NCI-H1930 (cell line): ENCODE measurements around the gene HNRNPAB.
"Not testable (repeated sequence)": the region's sequence is repeated elsewhere in the genome, so short reads cannot be mapped to it uniquely, and the experiment has no call there.

ENCODE experiments used
- DNase-seq, 2 experiments: peaks; one replicate each; lab custom pipeline; 2025; lab: John Stamatoyannopoulos, UW

HNRNPAB gene

GRCh38 chr5:178196986-178197385, 7.3 kb upstream of the HNRNPAB start:
- no peak for DNase-seq

DNA sequence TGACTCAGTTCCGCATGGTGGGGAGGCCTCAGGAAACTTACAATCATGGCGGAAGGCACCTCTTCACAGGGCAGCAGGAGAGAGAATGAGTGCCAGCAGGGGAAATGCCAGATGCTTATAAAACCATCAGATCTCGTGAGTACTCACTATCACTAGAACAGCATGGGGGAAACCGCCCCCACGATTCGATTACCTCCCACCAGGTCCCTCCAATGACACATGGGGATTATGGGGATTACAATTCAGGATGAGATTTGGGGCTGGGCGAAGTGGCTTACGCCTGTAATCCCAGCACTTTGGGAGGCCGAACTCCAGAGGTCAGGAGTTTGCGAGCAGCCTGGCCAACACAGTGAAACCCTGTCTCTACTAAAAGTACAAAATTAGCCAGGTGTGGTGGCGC, 6.2 kb upstream of the HNRNPAB start:
- DNase-seq, result not testable (repeated sequence)

DNA sequence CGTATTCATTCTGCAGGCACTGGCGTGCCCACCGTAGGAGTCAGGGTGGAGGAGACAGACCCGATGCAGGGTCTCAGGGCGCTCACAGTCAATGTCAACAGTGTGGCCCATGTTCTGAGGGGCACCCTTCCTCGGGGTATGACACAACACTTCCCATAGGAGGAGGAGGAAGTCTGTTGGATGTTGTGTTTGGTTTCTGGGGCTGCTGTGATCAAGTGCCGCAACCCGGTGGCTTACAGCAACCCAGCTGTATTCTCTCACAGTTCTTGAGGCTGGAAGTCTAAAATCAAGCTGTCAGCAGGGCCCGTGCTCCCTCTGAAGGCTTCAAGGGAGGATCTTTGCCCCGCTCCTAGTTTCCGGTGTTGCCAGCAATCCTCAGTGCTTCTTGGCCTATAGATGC, 5.6 kb upstream of the HNRNPAB start:
- DNase-seq, result no peak

- DNase-seq, result no peak
Measured at GRCh38 chr5:178199581-178200434, 4.5 kb upstream of the HNRNPAB start.

DNA sequence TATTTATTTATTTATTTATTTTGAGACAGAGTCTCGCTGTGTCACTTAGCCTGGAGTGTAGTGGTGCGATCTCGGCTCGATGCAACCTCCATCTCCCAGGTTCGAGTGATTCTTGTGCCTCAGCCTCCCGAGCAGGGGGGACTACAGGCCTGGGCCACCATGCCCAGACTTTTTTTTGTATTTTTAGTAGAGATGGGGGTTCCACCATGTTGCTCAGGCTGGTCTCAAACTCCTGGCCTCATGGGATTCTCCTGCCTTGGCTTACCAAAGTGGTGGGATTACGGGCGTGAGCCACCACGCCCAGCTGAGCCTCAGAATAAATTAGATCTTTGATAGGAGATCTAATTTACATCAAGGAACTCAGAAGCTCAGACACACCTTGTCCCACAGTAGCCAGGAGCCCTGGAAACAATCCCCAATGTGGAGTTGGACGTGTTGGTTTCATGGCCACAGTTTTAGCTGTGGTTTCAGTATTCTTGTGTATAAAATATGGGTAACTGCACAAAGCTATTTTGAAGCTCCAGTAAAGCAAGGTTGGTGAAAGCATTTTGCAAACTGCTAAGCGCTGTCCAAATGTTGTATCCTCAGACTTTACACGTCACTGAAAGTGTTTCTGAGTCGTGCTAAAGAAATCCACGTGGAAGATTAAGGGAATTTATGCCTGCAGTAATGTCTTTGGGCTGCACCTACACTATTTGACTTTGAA, 3.0 kb upstream of the HNRNPAB start:
- no peak for DNase-seq

- no peak for DNase-seq
Measured at GRCh38 chr5:178201927-178202235, 2.5 kb upstream of the HNRNPAB start.

GRCh38 chr5:178202541-178202940, 1.8 kb upstream of the HNRNPAB start:
- DNase-seq, result no peak

GRCh38 chr5:178203670-178204181, 607 bp upstream of the HNRNPAB start:
- no peak for DNase-seq

DNA sequence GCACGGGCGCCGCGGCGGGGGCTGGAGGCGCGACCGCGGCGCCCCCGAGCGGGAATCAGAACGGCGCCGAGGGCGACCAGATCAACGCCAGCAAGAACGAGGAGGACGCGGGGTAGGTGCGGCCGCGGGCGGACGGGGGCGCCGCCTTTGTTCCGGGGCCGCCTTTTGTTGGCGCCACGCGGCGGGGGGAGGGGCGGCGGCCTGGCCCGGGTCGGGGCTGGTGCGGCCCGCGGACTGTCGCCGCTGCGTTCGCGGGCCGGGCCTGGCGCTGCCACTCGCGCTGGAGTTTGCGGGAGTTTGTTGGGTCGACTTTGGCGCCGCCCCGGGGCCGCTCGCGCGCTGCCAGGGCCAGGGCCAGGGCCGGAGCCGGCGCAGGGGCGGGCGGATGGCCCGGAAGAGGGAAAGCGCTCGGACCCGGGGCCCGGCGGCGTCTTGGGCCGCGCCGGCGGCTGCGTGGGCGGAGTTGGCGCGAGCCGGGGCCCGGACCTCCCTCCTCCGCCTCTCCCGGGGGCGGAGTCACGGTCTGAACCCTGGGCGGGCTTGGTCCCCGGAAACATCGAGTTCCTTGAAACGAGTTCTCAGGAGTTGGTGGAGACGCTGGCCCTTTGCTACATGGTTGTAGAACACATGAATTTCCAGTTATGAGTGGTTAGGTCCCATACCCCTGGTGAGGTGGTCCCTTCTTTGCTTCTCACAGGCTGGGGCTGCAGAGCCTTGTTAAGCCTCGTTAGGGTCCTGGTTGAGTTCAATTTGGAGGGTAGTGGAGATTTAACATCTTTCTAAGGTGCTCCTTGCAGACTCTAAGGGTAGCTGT, 809 bp downstream of the HNRNPAB start:
- no peak for DNase-seq

DNA sequence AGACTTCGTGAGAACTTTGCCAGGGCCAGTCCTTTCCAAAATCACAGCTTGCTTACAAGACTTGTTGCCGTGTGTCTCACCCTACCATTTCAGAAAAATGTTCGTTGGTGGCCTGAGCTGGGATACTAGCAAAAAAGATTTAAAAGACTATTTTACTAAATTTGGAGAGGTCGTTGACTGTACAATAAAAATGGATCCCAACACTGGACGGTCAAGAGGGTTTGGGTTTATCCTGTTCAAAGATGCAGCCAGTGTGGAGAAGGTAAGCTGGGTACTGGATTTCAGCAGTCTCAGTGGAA, 1.4 kb downstream of the HNRNPAB start:
- no peak for DNase-seq

DNA sequence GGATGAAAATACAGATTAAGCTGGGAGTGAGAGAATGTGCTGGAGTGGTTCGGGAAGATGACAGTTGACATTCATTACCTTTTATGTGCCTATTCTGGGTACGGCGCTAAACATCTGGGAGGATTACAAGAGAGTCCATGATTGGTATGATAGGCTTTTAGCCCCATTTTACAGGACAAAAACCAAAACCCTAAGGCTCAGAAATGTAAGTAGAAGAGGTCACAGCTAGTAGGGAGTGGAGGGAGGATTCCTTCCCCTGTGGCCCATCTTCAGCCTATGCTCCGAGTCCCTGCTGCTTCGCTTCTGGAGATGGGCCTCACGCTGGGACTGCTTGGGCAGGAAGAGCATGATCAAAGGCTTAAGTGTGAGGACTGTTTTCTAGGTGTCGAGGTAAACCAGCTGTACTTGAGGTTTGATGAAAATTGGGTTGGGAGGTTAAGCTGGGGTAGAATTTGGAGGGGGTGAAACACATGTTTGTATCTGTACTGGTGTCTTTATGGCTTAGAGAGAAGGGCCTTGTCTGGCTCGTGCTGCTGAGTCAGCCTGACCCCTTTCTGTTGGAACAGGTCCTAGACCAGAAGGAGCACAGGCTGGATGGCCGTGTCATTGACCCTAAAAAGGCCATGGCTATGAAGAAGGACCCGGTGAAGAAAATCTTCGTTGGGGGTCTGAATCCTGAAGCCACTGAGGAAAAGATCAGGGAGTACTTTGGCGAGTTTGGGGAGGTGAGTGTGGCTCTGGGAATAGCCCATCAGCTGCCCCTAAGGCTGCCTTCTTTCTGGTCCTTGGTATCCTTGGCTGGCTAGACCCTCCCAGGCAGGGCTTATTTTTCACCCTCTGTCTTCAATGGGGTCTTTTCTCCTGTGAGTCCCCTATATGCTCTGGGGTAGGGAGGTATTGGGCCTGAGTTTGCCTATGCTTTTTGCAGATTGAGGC, 2.1 kb downstream of the HNRNPAB start:
- no peak for DNase-seq

- no peak for DNase-seq
Measured at GRCh38 chr5:178207183-178207916, 3.0 kb downstream of the HNRNPAB start.

- no peak for DNase-seq
Measured at GRCh38 chr5:178207917-178208280, 3.6 kb downstream of the HNRNPAB start.

GRCh38 chr5:178208540-178209227, 4.4 kb downstream of the HNRNPAB start:
- no peak for DNase-seq

- no peak for DNase-seq
Measured at GRCh38 chr5:178209334-178210072, 5.2 kb downstream of the HNRNPAB start.

DNA sequence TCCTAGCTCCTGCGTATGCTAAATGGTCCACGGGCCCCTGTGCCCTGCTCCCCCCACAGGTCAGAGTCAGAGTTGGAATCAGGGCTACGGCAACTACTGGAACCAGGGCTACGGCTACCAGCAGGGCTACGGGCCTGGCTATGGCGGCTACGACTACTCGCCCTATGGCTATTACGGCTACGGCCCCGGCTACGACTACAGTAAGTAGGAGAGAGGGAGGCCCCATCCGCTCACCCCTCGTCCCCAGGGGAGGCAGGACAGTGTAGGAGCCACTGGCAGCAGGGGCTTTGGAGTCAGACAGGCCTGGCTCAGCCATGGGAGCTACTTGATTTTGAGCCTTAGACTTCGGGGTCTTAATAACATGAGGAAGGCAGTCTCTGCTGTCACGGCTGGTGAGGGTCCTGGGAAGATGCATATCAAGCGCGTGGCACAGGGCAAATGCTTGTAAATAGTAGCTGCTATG, 5.8 kb downstream of the HNRNPAB start:
- no peak for DNase-seq

DNA sequence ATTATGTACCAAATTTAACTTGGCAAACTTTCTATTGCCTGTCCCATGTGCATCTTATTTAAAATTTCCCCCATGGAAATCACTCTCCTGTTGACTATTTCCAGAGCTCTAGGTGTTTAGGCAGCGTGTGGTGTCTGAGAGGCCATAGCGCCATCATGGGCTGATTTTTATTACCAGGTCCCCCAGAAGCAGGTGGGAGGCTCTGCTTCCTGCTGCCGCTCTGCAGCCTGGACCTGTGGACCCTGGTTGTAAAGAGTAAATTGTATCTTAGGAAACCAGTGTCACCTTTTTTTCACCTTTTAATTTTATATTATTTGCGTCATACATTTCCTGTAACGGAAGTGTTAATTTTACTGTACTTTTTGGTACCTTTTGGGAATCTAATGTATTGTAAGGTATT, 6.4 kb downstream of the HNRNPAB start:
- no peak for DNase-seq

- no peak for DNase-seq
Measured at GRCh38 chr5:178211095-178212048, 7.0 kb downstream of the HNRNPAB start.
